ENCODE measurements around the gene SLC16A9. TPM values are rescaled to one million over a fixed set of nuclear protein-coding genes. Genes with fewer than 3 reads are reported as not detected.
A peak's percentile ranks its signal among the peaks of the same experiment; 100 is the strongest.

The SLC16A9 gene
- total RNA-seq, 2 donors from 2014 or later: 1.6 to 1.8 TPM

DNA sequence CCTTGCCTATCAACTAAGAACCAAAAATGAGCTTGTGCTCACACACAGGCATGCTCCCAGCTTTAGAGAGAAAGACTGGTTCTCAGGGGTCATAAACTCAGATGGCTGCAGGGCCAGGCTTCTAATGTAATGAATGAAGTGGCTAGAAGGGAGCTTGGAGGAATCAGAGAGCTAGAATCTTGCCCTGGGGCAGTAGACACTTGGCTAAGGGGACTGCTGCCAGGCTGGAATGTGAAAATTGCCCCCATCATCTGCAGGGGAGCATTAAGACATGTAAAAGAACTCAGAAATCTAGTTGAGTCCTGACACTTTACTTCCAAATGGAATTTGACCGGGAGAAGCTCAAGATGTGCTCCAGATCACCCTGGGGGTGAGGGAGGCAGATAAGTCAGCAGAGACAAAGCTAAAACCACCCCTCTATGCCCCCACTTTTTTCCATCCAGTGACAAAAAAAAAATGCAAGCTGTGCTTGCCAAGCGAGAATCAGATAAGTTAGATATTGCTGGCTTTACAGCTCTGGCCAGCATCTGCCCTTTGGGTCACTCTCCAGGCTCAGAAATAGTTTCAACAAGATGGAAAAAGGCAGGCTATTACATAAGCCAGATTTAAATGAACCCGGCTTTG lies 2.3 kb upstream of the SLC16A9 start:
- Histone ChIP-seq H3K9me3 (no peaks in the 10 kb centered on the region), H3K27me3 (replicated peaks; ENCODE audit: insufficient read depth) (no peaks in the 10 kb centered on the region), H3K36me3 (no peaks in the 10 kb centered on the region), H3K4me3 (no peak overlapping the region), H3K4me1 (ENCODE audit: control insufficient read depth in 1 of 2, low read depth in 2 of 2) (peaks cover 5 to 37% of the 10 kb centered on the region in 2 donors), H3K27ac (no peak overlapping the region)
- ATAC-seq (ENCODE audit: insufficient number of reproducible peaks, low FRiP score, low read depth) (no peak), DNase-seq (ENCODE audit: low spot score) (no peak)
- TF ChIP-seq, protein P1, sequence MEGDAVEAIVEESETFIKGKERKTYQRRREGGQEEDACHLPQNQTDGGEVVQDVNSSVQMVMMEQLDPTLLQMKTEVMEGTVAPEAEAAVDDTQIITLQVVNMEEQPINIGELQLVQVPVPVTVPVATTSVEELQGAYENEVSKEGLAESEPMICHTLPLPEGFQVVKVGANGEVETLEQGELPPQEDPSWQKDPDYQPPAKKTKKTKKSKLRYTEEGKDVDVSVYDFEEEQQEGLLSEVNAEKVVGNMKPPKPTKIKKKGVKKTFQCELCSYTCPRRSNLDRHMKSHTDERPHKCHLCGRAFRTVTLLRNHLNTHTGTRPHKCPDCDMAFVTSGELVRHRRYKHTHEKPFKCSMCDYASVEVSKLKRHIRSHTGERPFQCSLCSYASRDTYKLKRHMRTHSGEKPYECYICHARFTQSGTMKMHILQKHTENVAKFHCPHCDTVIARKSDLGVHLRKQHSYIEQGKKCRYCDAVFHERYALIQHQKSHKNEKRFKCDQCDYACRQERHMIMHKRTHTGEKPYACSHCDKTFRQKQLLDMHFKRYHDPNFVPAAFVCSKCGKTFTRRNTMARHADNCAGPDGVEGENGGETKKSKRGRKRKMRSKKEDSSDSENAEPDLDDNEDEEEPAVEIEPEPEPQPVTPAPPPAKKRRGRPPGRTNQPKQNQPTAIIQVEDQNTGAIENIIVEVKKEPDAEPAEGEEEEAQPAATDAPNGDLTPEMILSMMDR (IDR thresholded peaks at IDR 0.05): no peak

DNA sequence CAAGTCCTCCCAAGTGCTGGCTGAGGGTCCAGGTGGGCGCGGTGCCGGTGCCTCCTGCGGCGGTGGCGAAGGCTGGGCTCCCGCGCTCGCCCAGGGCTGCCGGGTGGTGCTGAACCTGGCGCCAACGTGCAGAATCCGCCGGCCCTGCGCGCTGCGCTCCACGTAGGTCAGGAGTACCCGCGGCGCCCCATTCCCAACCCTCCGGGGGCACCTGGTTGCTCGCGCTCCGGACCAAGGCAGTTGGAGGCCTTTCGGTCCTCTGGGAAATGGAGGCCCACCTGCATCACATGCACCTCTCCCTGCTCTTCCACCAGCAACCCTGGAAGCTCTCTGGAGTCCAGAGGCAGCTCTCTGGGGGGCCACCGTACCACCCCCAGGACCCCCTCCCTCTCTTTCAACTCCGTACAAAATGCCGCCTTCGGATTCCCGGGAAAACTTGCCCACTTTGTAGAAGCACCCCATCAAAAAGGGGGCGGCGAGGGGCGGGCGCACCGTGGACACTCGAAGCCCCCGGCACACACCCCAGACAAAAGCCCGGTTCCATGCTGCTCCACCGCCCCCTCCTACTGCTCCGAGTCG lies 745 bp downstream of the SLC16A9 start:
- no peaks in the 10 kb centered on the region for H3K27me3 ChIP-seq (replicated peaks; ENCODE audit: insufficient read depth)
- no peak for ATAC-seq (ENCODE audit: insufficient number of reproducible peaks, low FRiP score, low read depth)
- no peaks in the 10 kb centered on the region for H3K36me3 ChIP-seq
- TF ChIP-seq, protein P1 (IDR thresholded peaks at IDR 0.05): no peak
- H3K9me3 ChIP-seq: no peaks in the 10 kb centered on the region
- H3K4me1 ChIP-seq (ENCODE audit: control insufficient read depth in 1 of 2, low read depth in 2 of 2): peaks cover 5 to 39% of the 10 kb centered on the region in 2 donors
- peak overlapping the region; percentile 88 for H3K4me3 ChIP-seq
- no peak for DNase-seq (ENCODE audit: low spot score)
- H3K27ac ChIP-seq: peak overlapping the region in 1 of 2 donors; percentile 72

DNA sequence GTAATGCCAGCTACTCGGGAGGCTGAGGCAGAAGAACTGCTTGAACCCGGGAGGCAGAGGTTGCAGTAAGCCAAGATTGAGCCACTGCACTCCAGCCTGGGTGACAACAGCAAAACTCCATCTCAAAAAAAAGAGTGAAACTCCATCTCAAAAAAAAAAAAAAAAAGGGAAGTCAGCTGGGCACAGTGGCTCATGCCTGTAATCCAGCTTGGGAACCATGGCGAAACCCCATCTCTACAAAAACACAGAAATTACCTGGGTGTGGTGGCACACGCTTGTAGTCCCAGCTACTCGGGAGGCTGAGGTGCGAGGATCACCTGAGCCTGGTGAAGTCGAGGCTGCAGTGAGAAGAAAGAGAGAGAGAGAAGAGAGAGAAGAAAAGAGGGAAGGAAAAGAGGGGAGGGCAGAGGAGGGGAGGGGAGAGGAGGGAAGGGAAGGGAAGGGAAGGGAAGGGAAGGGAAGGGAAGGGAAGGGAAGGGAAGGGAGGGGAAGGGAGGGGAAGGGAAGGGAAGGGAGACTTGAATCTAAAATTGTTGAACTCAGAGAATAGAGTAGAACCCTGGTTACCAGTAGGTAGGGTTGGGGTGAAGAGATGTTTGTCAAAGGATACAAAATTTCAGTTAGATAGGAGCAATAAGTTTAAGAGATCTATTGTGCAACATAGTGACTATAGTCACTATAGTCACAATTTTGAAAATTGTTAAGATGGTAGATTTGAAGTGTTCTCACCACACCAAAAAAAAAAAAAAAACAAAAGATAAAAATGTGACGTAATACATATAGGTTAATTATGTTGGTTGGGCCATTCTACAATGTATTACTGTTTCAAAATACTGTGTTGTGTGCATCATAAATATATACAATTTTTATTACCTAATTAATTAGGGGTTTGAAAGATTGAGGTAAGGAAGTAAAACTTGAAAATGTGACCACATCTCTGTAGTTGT lies 2.5 kb downstream of the SLC16A9 start:
- Histone ChIP-seq H3K27ac (no peak overlapping the region), H3K9me3 (no peaks in the 10 kb centered on the region), H3K4me1 (ENCODE audit: control insufficient read depth in 1 of 2, low read depth in 2 of 2) (peaks cover 2 to 45% of the 10 kb centered on the region in 2 donors), H3K4me3 (no peak overlapping the region), H3K36me3 (no peaks in the 10 kb centered on the region), H3K27me3 (replicated peaks; ENCODE audit: insufficient read depth) (no peaks in the 10 kb centered on the region)
- ATAC-seq (ENCODE audit: insufficient number of reproducible peaks, low FRiP score, low read depth): no peak
- TF ChIP-seq, protein P1 (IDR thresholded peaks at IDR 0.05): no peak
- DNase-seq (ENCODE audit: low spot score): no peak

DNA sequence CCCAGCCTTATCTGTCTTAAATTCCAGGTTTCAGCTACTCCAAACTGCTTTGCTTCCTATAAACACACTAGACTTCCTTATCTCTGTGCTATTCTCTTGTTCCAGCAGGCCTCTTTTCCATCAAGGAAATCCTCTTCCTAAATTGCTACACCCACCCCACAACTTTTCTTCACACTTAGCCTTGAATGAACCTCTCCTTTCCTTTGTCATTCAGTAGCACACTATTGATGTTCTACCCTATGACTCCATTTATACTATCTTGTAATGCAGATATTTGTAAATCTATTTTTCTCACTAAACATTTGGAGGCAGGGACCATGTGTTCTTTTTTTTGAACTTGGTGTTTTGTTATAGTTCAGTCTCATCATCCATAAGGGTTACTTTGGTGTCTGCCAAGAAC lies 3.7 kb downstream of the SLC16A9 start:
- DNase-seq (ENCODE audit: low spot score) (no peak), ATAC-seq (ENCODE audit: insufficient number of reproducible peaks, low FRiP score, low read depth) (no peak)
- H3K27me3 ChIP-seq (replicated peaks; ENCODE audit: insufficient read depth): no peaks in the 10 kb centered on the region
- H3K9me3 ChIP-seq: no peaks in the 10 kb centered on the region
- TF ChIP-seq, protein P1 (IDR thresholded peaks at IDR 0.05): no peak
- no peak overlapping the region for H3K27ac ChIP-seq
- H3K4me1 ChIP-seq (ENCODE audit: control insufficient read depth in 1 of 2, low read depth in 2 of 2): peaks cover 0 to 34% of the 10 kb centered on the region in 2 donors
- H3K36me3 ChIP-seq: no peaks in the 10 kb centered on the region
- H3K4me3 ChIP-seq: no peak overlapping the region

DNA sequence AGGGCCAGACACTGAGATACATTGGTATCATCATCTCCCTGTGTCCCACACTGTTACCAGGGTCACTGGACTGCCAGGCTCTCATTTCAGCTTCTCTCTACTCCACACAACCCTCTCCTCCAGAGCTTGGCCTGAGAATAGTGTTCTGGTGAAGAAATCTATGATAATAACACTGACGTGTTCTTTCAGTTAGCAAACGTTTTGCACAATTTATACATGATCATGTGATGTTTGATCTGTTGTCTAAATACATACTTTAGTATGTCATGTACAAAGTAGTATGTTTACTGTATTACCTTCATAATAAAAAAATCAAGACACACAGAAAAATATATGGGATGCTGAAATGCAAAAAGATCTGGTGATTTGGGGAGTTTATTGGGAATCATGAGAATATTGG lies 5.0 kb downstream of the SLC16A9 start:
- H3K4me1 ChIP-seq (ENCODE audit: control insufficient read depth in 1 of 2, low read depth in 2 of 2): peaks cover 0 to 29% of the 10 kb centered on the region in 2 donors
- H3K27ac ChIP-seq: no peak overlapping the region
- no peaks in the 10 kb centered on the region for H3K9me3 ChIP-seq
- H3K36me3 ChIP-seq: no peaks in the 10 kb centered on the region
- no peaks in the 10 kb centered on the region for H3K27me3 ChIP-seq (replicated peaks; ENCODE audit: insufficient read depth)
- TF ChIP-seq, protein P1 (IDR thresholded peaks at IDR 0.05): no peak
- DNase-seq (ENCODE audit: low spot score) (no peak), ATAC-seq (ENCODE audit: insufficient number of reproducible peaks, low FRiP score, low read depth) (no peak)
- no peak overlapping the region for H3K4me3 ChIP-seq
